Activated naive CD4-positive, alpha-beta T cell (primary cell): ENCODE results near the gene TUBA4A.

ENCODE experiments used
- DNase-seq, 4 experiments: peaks; one replicate each; lab custom pipeline; 2025; lab: John Stamatoyannopoulos, UW

The TUBA4A gene

GRCh38 chr2:219234331-219234730 lies 19.4 kb downstream of the TUBA4A start:
- DNase-seq, result no peak

- DNase-seq, result peak in 1 of 4 experiments; percentile 13
These were observed 23.6 kb downstream of the TUBA4A start for GRCh38 chr2:219230059-219230540.

GRCh38 chr2:219229305-219230058 lies 24.2 kb downstream of the TUBA4A start, which contains the start of the genes ANKZF1 and ATG9A:
ANKZF1 (plus strand) TSS chr2:219229806; CDS start chr2:219230258, 452 bp downstream.
ATG9A (minus strand) TSS chr2:219229636; CDS start chr2:219228024, 1,612 bp downstream.
- peak; percentile 89 to 96 (median 91) for DNase-seq

GRCh38 chr2:219228911-219229304 lies 24.8 kb downstream of the TUBA4A start:
- no peak for DNase-seq

- no peak for DNase-seq
These were observed 25.4 kb downstream of the TUBA4A start for GRCh38 chr2:219228041-219228910.

GRCh38 chr2:219225350-219225749 lies 28.4 kb downstream of the TUBA4A start:
- no peak for DNase-seq

- no peak for DNase-seq
These were observed 29.7 kb downstream of the TUBA4A start for GRCh38 chr2:219223831-219224610.

GRCh38 chr2:219221957-219222518 lies 31.7 kb downstream of the TUBA4A start:
- no peak for DNase-seq

- DNase-seq, result no peak
These were observed 32.9 kb downstream of the TUBA4A start for GRCh38 chr2:219220652-219221402.

GRCh38 chr2:219219784-219220532 lies 33.8 kb downstream of the TUBA4A start:
- DNase-seq, result no peak

GRCh38 chr2:219218732-219219701 lies 34.7 kb downstream of the TUBA4A start, which contains the start of gene ABCB6:
ABCB6 (minus strand) TSS chr2:219218958; CDS start chr2:219218673, 285 bp downstream.
- DNase-seq, result peak; percentile 63 to 82 (median 70)

GRCh38 chr2:219218217-219218731 lies 35.4 kb downstream of the TUBA4A start:
- no peak for DNase-seq

- DNase-seq, result no peak
These were observed 37.2 kb downstream of the TUBA4A start for GRCh38 chr2:219216535-219216915.

- DNase-seq, result no peak
These were observed 37.7 kb downstream of the TUBA4A start for GRCh38 chr2:219215871-219216534.

GRCh38 chr2:219214786-219215185 lies 38.9 kb downstream of the TUBA4A start:
- DNase-seq, result no peak

- no peak for DNase-seq
These were observed 39.6 kb downstream of the TUBA4A start for GRCh38 chr2:219214141-219214540.

- DNase-seq, result no peak
These were observed 40.1 kb downstream of the TUBA4A start for GRCh38 chr2:219213486-219214071.

GRCh38 chr2:219213026-219213415 lies 40.7 kb downstream of the TUBA4A start:
- no peak for DNase-seq
